Lung microvascular endothelial cell (primary cell): ENCODE measurements around the gene GJD3. TPM values are rescaled to one million over a fixed set of nuclear protein-coding genes. Genes with fewer than 3 reads are reported as not detected.
A peak's percentile ranks its signal among the peaks of the same experiment; 100 is the strongest.
"Not testable (repeated sequence)": the region's sequence is repeated elsewhere in the genome, so short reads cannot be mapped to it uniquely, and the experiment has no call there.

ENCODE experiments used
- DNase-seq, 2 donors: peaks; one replicate each; pipeline versions ENCODE4 v3.0.0 to v3.0.0-alpha.2; 2010; ENCODE audit warnings: low read depth in 2 of 2
- total RNA-seq: library from RNA; depleted of rRNA; stranded (reverse); fragments of >200 nt; gene quantifications from 2 replicates; pipeline ENCODE4 v1.2.1, GENCODE V29; 2014

The GJD3 gene, protein sequence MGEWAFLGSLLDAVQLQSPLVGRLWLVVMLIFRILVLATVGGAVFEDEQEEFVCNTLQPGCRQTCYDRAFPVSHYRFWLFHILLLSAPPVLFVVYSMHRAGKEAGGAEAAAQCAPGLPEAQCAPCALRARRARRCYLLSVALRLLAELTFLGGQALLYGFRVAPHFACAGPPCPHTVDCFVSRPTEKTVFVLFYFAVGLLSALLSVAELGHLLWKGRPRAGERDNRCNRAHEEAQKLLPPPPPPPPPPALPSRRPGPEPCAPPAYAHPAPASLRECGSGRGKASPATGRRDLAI
- total RNA-seq = 2.2 and 3.0 TPM in 2 replicates

- peak in 1 of 2 donors; percentile 44 for DNase-seq
Measured at GRCh38 chr17:40364121-40364861, at the start of gene GJD3. Gene GJD3 (minus strand): TSS chr17:40364737. CDS start chr17:40363815, 922 bp downstream.

DNA sequence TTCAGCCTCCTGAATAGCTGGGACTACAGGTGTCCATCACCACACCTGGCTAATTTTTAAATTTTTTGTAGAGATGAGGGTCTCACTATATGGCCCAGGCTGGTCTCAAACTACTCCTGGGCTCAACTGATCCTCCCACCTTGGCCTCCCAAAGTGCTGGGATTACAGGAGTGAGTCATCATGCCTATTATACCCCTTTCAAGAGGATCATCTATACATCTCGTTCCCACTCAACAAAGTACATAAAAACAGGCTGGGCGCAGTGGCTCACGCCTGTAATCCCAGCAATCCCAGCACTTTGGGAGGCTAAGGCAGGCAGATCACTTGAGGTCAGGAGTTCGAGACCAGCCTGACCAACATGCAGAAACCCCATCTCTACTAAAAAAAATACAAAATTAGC, 49.8 kb upstream of the GJD3 start:
- DNase-seq = not testable (repeated sequence)

GRCh38 chr17:40412880-40413279, 48.3 kb upstream of the GJD3 start:
- no peak for DNase-seq

DNA sequence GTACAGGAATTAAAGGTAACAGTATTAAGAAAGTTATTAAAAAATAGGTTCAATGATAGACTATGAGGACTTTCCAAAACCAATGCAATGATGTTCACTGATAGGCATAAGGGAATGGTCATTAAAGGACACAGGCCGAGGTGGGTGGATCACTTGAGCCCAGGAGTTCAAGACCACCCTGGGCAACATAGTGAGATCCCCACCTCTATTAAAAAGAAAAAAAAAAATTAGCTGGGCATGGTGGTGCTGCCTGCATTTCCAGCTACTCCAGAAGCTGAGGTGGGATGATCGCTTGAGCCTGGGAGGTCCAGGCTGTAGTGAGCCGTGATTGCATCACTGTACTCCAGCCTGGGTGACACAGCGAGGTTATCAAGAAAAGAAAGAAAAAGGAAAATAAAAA, 47.3 kb upstream of the GJD3 start:
- no peak for DNase-seq

GRCh38 chr17:40410082-40410481, 45.5 kb upstream of the GJD3 start:
- DNase-seq = no peak

DNA sequence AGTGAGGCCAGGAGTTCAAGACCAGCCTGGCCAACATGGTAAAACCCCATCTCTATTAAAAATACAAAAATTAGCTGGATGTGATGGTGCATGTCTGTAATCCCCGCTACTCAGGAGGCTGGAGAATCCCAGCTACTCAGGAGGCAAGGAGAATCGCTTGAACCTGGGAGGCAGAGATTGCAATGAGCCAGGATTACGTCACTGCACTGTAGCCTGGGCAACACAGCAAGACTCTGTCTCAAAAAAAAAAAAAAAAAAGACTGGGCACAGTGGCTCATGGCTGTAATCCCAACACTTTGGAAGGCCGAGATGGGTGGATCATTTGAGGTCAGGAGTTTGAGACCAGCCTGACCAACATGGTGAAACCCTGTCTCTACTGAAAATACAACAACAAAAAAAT, 45.0 kb upstream of the GJD3 start:
- DNase-seq = not testable (repeated sequence)

DNA sequence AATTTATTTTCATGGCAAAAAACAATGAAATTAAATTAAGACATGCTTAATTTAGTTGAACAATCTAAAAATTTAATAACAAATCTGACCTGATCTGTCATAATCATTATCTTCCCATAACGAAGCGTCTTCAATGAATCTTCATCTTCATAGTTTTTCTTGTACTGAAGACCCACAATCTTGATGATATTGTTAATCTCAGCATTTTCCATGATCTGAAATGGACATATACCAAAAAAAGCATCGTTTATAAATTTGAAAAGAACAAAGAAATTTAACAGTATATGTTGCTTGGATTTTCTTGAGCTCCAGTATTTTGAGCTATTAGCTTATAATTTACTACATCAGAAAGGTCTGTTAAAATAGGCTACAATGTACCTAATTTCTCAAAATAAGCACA, 42.9 kb upstream of the GJD3 start:
- DNase-seq = no peak

DNA sequence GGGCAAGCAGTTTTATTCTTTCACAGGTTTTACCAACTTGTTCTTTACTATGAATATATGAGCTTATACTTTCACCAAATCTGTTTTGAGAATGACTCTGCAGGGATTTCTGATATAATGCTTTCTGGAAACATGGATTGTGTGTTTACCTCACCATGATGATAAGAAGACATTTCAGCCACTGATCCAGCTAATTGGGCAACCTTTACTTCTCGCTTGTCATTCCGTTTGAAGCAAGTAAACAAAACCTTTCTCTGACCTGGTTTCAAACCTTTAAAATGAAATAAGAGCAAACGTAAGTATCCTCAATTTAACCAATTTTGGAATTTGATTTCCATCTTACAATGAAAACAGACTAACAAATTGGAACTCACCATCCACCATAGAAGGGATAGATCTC, 39.5 kb upstream of the GJD3 start:
- DNase-seq = no peak

GRCh38 chr17:40402668-40403067, 38.1 kb upstream of the GJD3 start:
- no peak for DNase-seq

GRCh38 chr17:40399185-40399584, 34.6 kb upstream of the GJD3 start:
- peak; percentile 71 to 82 for DNase-seq

GRCh38 chr17:40386555-40386954, 22.0 kb upstream of the GJD3 start:
- not testable (repeated sequence) for DNase-seq

DNA sequence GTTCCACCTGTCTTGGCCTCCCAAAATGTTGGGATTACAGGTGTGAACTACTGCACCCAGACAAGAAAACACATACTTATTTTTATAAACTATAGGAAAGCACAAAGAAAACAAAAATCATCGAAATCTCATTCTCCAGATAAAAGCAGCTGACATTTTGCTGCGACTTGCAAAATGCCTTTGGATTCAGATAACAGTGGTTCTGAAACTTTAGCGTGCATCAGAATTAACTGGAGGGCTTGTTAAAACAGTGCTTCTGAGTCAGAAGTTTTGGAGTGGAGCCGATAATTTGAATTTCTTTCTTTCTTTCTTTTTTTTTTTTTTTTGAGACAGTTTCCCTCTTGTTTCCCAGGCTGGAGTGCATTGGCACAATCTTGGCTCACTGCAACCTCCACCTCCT, 17.7 kb upstream of the GJD3 start:
- DNase-seq = no peak

DNA sequence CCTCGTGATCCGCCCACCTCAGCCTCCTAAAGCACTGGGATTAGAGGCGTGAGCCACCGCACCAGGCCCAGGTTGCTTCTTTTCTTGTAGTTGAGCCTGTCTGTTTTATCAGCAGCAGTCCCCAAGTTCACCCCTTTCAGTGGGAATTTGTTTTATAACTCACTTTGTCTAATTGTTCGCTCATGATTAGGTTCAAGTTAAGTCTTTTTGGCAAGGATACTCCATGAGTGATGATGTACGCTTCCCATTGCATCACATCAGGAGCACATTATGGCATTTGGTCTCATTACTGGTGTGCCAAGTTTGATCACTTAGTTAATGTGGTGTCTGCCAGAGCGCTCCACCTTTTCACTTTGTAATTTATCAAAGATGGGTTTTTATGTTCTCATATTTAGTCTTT, 14.4 kb upstream of the GJD3 start:
- no peak for DNase-seq

- DNase-seq = no peak
Measured at GRCh38 chr17:40377832-40378231, 13.3 kb upstream of the GJD3 start.

GRCh38 chr17:40376541-40376940, 12.0 kb upstream of the GJD3 start:
- DNase-seq = not testable (repeated sequence)

DNA sequence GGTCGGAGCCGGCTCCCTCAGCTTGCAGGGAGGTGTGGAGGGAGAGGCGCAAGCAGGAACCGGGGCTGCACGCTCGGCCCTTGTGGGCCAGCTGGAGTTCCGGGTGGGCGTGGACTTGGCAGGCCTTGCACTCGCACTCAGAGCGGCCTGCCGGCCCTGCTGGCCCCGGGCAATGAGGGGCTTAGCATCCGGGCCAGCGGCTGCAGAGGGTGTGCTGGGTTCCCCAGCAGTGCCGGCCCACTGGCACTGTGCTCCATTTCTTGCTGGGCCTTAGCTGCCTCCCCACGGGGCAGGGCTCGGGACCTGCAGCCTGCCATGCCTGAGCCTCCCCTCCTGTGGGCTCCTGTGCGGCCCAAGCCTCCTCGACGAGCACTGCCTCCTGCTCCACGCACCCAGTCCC, 11.2 kb upstream of the GJD3 start:
- not testable (repeated sequence) for DNase-seq

GRCh38 chr17:40374821-40375498, 10.4 kb upstream of the GJD3 start:
- DNase-seq = no peak

- no peak for DNase-seq
Measured at GRCh38 chr17:40373999-40374398, 9.5 kb upstream of the GJD3 start.

- no peak for DNase-seq
Measured at GRCh38 chr17:40373324-40373723, 8.8 kb upstream of the GJD3 start.

- DNase-seq = not testable (repeated sequence)
Measured at GRCh38 chr17:40372644-40373043, 8.1 kb upstream of the GJD3 start.

- no peak for DNase-seq
Measured at GRCh38 chr17:40372031-40372430, 7.5 kb upstream of the GJD3 start.

GRCh38 chr17:40371261-40371929, 6.9 kb upstream of the GJD3 start:
- no peak for DNase-seq
